Sciatic nerve (tissue), 2 donors: Measurements from ENCODE around the gene RAI2. TPM values are rescaled to one million over a fixed set of nuclear protein-coding genes. Genes with fewer than 3 reads are reported as not detected.

Source experiments
- ATAC-seq: fragments of 200-7000 bp; cut with Tn5 transposase; one replicate; pipeline ENCODE4 v1.9.1; 2020; ENCODE audit warnings: mild to moderate bottlenecking, moderate library complexity
- DNase-seq: peaks from one replicate; pipeline ENCODE4 v3.0.0-alpha.2; 2020; ENCODE audit warnings: low spot score
- intact Hi-C: fragments of 100-400 bp; cut with DNase I; formaldehyde crosslinking; loops from one replicate; pipeline ENCODE4 v1.14.2; 2022
- total RNA-seq: library from RNA; stranded (reverse); fragmentation: NEBNext Ultra II Directional; extraction: Animal tissue kit (Norgen Biotek cat#: 25700); gene quantifications from one replicate; pipeline ENCODE4 v1.2.1, GENCODE V29; 2021
- donor health status: DM: no; HTN: no; CAD: no.
- donor health status: DM: no; HTN: no; CAD: no.

Gene RAI2
- 25.7 TPM for total RNA-seq

- ATAC-seq = peak; percentile 44
- intact Hi-C loops = no loop called here
These were observed at the start of gene RAI2 for GRCh38 chrX:17860811-17861488. TSS of gene RAI2 (minus strand) at chrX:17861298. CDS start at chrX:17802010, 59,288 bp downstream.

GRCh38 chrX:17888421-17888820 is 27.3 kb upstream of the RAI2 start:
- DNase-seq (no peak), ATAC-seq (no peak)
- intact Hi-C loops = no loop called here

More at GRCh38 chrX:17860811-17861488, at the start of gene RAI2:
- peak; percentile 57 for DNase-seq

GRCh38 chrX:17882680-17883079 is 21.6 kb upstream of the RAI2 start:
- DNase-seq = no peak
- ATAC-seq = no peak
- intact Hi-C loops = no loop called here

GRCh38 chrX:17878028-17878670 is 17.1 kb upstream of the RAI2 start:
- ATAC-seq (no peak), DNase-seq (no peak)
- intact Hi-C loops = no loop called here

- DNase-seq = no peak
- ATAC-seq = no peak
- intact Hi-C loops = no loop called here
These were observed 15.0 kb upstream of the RAI2 start for GRCh38 chrX:17876135-17876534.

- no peak for DNase-seq
- ATAC-seq = no peak
- intact Hi-C loops = no loop called here
These were observed 8.5 kb upstream of the RAI2 start for GRCh38 chrX:17869580-17869979.

- DNase-seq (no peak), ATAC-seq (no peak)
- intact Hi-C loops = no loop called here
These were observed 452 bp upstream of the RAI2 start for GRCh38 chrX:17861489-17862011.

GRCh38 chrX:17860179-17860780 is 818 bp downstream of the RAI2 start:
- DNase-seq (peak; percentile 56), ATAC-seq (peak; percentile 44)
- intact Hi-C loops = no loop called here

- peak; percentile 27 for ATAC-seq
- intact Hi-C loops = no loop called here
- DNase-seq = no peak
These were observed 1.4 kb downstream of the RAI2 start for GRCh38 chrX:17859609-17860178.

GRCh38 chrX:17854531-17854930 is 6.6 kb downstream of the RAI2 start:
- intact Hi-C loops = no loop called here
- ATAC-seq (peak; percentile 41), DNase-seq (no peak)

- no peak for DNase-seq
- no peak for ATAC-seq
- intact Hi-C loops = no loop called here
These were observed 7.0 kb downstream of the RAI2 start for GRCh38 chrX:17854069-17854468.

GRCh38 chrX:17851874-17852273 is 9.2 kb downstream of the RAI2 start:
- DNase-seq = no peak
- no peak for ATAC-seq
- intact Hi-C loops = no loop called here

GRCh38 chrX:17848545-17849265 is 12.4 kb downstream of the RAI2 start:
- DNase-seq = no peak
- no peak for ATAC-seq
- intact Hi-C loops = no loop called here

GRCh38 chrX:17846045-17846444 is 15.1 kb downstream of the RAI2 start:
- intact Hi-C loops = no loop called here
- DNase-seq (no peak), ATAC-seq (no peak)

GRCh38 chrX:17844236-17844635 is 16.9 kb downstream of the RAI2 start:
- DNase-seq (no peak), ATAC-seq (no peak)
- intact Hi-C loops = no loop called here

- ATAC-seq = no peak
These were observed 18.2 kb downstream of the RAI2 start for GRCh38 chrX:17842769-17843525.

GRCh38 chrX:17839269-17839668 is 21.8 kb downstream of the RAI2 start:
- intact Hi-C loops = no loop called here
- ATAC-seq (no peak), DNase-seq (no peak)

More at GRCh38 chrX:17842769-17843525, 18.2 kb downstream of the RAI2 start:
- intact Hi-C loops = no loop called here
- no peak for DNase-seq

- DNase-seq = no peak
- intact Hi-C loops = no loop called here
- no peak for ATAC-seq
These were observed 24.3 kb downstream of the RAI2 start for GRCh38 chrX:17836830-17837229.
